Suprapubic skin (tissue), 4 donors: ENCODE data around the gene LRMDA.

Source experiments
- EP300 ChIP-seq: sonication (generic); formaldehyde crosslinking; IDR thresholded peaks from one replicate; pipeline ENCODE4 v1.6.1; 2017; ENCODE audit warnings: antibody characterized with exemption
- POLR2AphosphoS5 ChIP-seq, 3 donors: sonication (generic); formaldehyde crosslinking; IDR thresholded peaks; one replicate each; pipeline ENCODE4 v1.6.1; 2017; ENCODE audit warnings: antibody characterized with exemption in 3 of 3
- TF ChIP-seq, protein P1 (sequence below), 2 donors: fragments of 200-600 bp in 1 of 2; fragments of 450-650 bp in 1 of 2; sonication (generic) in 1 of 2; IDR thresholded peaks; one replicate each; pipeline ENCODE4 v1.5.1; 2016 to 2019; ENCODE audit warnings: antibody characterized with exemption in 2 of 2, mild to moderate bottlenecking in 1 of 2, moderate library complexity in 1 of 2

DNA sequence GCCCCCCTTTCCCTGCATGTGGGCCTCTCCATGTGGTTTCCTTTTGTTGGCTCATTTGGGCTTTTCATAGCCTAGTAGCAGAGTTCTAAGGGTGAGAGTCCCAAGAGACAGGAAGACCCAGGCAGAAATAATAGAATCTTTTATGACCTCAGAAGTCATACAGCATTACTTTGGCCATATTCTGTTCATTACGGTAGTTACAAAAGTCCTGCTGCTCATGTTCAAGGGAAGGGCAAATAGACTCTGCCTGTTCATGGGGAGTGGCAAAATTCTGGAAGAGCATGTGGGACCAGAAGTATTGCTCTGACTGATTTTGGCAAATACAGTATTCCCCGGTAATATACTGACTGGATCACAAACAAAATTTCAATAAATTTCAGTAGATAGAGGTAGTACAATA is 910.3 kb downstream of the LRMDA start:
- TF ChIP-seq, protein P1, sequence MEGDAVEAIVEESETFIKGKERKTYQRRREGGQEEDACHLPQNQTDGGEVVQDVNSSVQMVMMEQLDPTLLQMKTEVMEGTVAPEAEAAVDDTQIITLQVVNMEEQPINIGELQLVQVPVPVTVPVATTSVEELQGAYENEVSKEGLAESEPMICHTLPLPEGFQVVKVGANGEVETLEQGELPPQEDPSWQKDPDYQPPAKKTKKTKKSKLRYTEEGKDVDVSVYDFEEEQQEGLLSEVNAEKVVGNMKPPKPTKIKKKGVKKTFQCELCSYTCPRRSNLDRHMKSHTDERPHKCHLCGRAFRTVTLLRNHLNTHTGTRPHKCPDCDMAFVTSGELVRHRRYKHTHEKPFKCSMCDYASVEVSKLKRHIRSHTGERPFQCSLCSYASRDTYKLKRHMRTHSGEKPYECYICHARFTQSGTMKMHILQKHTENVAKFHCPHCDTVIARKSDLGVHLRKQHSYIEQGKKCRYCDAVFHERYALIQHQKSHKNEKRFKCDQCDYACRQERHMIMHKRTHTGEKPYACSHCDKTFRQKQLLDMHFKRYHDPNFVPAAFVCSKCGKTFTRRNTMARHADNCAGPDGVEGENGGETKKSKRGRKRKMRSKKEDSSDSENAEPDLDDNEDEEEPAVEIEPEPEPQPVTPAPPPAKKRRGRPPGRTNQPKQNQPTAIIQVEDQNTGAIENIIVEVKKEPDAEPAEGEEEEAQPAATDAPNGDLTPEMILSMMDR (IDR thresholded peaks at IDR 0.05) = no peak
- TF ChIP-seq POLR2AphosphoS5 (IDR thresholded peaks at IDR 0.05) (no peak), EP300 (no peak)
